ENCODE results near the gene C3orf80.
"Not testable (repeated sequence)": the region's sequence is repeated elsewhere in the genome, so short reads cannot be mapped to it uniquely, and the experiment has no call there.

C3orf80 gene

DNA sequence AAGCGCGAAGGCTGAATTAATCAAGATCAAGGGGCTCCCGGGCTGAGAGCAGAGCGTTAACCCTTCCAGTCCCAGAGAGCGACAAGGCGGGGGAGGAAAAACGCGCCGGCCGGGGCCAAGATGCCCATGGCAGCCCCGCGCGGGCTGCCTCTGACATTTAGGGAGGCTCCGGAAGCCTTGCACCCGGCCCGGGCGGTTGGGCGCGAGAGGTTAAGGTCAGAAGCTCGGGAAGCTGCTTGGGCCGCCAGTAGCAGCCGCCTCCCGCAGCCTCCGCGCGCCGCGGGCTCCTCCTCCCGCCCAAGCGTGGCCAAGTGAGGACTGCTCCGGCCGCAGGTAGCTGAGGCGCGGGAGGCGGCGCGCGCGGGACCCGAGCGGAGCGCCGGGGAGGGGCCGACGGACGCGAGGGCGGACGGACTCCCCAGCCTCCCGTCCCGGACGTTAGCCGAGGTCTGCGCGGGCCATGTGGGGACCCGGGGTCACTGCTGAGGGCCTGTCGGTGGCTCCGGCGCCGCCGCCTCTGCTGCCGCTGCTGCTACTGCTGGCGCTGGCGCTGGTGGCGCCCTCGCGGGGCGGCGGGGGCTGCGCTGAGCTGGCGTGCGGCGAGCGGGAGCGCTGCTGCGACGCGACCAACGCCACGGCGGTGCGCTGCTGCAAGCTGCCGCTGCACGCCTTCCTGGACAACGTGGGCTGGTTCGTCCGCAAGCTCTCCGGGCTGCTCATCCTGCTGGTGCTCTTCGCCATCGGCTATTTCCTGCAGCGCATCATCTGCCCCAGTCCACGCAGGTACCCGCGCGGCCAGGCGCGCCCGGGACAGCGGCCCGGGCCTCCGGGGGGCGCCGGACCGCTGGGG is at the start of gene C3orf80:
TSS of gene C3orf80 (plus strand) at position 247 of the 850 bp plus-strand sequence. CDS start at position 461, 214 bp downstream.
- Histone ChIP-seq H3K9me3 (ENCODE audit: low read depth, low read length) (no peaks in the 10 kb centered on the region), H3K27ac (no peak within 1 kb of the TSS), H3K4me3 (peak within 1 kb of the TSS; percentile 80), H3K9ac (ENCODE audit: insufficient read length) (no peak within 1 kb of the TSS), H3K36me3 (ENCODE audit: insufficient read depth, low read length) (no peaks in the 10 kb centered on the region)
- TF ChIP-seq EZH2 (IDR thresholded peaks at IDR 0.05) (no peak), FOXP2 (optimal IDR thresholded peaks at IDR 0.05; ENCODE audit: control extremely low read depth, extremely low read length, insufficient read depth) (no peak), POLR2AphosphoS5 (IDR thresholded peaks at IDR 0.05; ENCODE audit: borderline replicate concordance, low read depth, low read length) (no peak)
- no peak for DNase-seq (ENCODE audit: low read depth, low spot score)

DNA sequence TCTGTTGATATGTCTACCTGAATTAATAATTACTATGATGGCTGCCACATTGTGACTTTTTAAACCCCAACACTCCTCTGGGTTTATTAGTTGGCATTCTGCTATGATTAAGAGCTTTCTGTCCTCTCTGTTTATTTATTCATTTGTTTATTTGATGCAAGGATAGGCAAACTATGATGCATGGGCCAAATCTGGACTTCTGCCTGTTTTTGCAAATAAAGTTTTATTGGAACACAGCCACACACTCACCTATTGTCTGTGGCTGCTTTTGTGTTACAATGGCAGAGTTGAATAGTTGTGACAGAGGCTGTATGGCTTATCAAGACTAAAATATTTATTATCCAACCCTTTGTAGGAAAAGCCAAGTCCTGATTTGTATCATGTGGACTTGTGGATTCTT is 48.3 kb upstream of the C3orf80 start:
- Histone ChIP-seq H3K27ac (no peak overlapping the region), H3K4me3 (no peak overlapping the region), H3K36me3 (ENCODE audit: insufficient read depth, low read length) (no peaks in the 10 kb centered on the region), H3K9me3 (ENCODE audit: low read depth, low read length) (no peaks in the 10 kb centered on the region), H3K9ac (ENCODE audit: insufficient read length) (no peak overlapping the region)
- TF ChIP-seq EZH2 (IDR thresholded peaks at IDR 0.05) (no peak), POLR2AphosphoS5 (IDR thresholded peaks at IDR 0.05; ENCODE audit: borderline replicate concordance, low read depth, low read length) (no peak), FOXP2 (optimal IDR thresholded peaks at IDR 0.05; ENCODE audit: control extremely low read depth, extremely low read length, insufficient read depth) (no peak)
- no peak for DNase-seq (ENCODE audit: low read depth, low spot score)

DNA sequence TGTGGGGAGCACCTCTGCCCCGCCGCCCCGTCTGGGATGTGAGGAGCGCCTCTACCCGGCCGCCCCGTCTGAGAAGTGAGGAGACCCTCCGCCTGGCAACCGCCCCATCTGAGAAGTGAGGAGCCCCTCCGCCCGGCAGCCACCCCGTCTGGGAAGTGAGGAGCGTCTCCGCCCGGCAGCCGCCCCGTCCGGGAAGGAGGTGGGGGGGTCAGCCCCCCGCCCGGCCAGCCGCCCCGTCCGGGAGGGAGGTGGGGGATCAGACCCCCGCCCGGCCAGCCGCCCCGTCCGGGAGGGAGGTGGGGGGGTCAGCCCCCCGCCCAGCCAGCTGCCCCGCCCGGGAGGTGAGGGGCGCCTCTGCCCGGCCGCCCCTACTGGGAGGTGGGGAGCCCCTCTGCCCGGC is 46.6 kb upstream of the C3orf80 start:
- not testable (repeated sequence) for H3K27ac ChIP-seq, H3K4me3 ChIP-seq

DNA sequence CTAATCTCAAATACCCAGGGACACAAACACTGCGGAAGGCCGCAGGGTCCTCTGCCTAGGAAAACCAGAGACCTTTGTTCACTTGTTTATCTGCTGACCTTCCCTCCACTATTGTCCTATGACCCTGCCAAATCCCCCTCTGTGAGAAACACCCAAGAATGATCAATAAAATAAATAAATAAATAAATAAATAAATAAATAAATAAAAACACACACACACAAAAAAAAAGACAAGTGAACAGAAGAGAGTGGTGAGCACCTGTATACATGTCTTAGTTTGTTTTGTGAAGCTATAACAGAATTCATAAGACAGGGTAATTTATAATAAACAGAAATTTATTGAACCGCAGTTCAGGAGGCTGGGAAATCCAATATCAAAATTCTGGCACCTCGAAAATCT is 45.8 kb upstream of the C3orf80 start:
- H3K9me3 ChIP-seq (ENCODE audit: low read depth, low read length); H3K9ac ChIP-seq (ENCODE audit: insufficient read length); H3K4me3 ChIP-seq; DNase-seq (ENCODE audit: low read depth, low spot score); H3K36me3 ChIP-seq (ENCODE audit: insufficient read depth, low read length); H3K27ac ChIP-seq: not testable (repeated sequence)

More for the DNA sequence above, 46.6 kb upstream of the C3orf80 start:
- H3K9ac ChIP-seq (ENCODE audit: insufficient read length); H3K9me3 ChIP-seq (ENCODE audit: low read depth, low read length); H3K36me3 ChIP-seq (ENCODE audit: insufficient read depth, low read length); DNase-seq (ENCODE audit: low read depth, low spot score): not testable (repeated sequence)

DNA sequence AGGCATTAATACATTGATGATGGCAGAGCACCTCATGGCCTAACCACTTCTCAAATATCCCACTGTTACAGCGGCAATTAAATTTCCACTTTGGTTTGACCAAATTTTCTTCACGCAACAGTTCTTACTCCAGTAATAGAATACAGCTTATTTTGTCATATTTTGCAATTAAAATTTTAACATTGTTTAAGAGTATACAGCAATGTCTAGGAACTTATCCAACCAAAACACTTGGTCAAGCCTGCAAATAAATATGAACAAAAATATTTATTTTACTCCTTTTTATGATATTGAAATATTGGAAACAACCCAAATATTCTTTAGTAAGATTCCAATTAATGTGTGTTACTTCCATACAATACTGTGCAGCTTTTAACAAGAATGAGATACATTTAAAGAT is 45.3 kb upstream of the C3orf80 start:
- Histone ChIP-seq H3K9ac (ENCODE audit: insufficient read length) (no peak overlapping the region), H3K4me3 (peak overlapping the region; percentile 68; the same call in 1 of the 2 replicates), H3K27ac (0 out of 2 replicates have a peak overlapping the region, but pooled peaks have one; percentile 54), H3K9me3 (ENCODE audit: low read depth, low read length) (no peaks in the 10 kb centered on the region), H3K36me3 (ENCODE audit: insufficient read depth, low read length) (no peaks in the 10 kb centered on the region)
- DNase-seq (ENCODE audit: low read depth, low spot score) = no peak
- TF ChIP-seq FOXP2 (optimal IDR thresholded peaks at IDR 0.05; ENCODE audit: control extremely low read depth, extremely low read length, insufficient read depth) (no peak), POLR2AphosphoS5 (IDR thresholded peaks at IDR 0.05; ENCODE audit: borderline replicate concordance, low read depth, low read length) (no peak), EZH2 (IDR thresholded peaks at IDR 0.05) (no peak)

DNA sequence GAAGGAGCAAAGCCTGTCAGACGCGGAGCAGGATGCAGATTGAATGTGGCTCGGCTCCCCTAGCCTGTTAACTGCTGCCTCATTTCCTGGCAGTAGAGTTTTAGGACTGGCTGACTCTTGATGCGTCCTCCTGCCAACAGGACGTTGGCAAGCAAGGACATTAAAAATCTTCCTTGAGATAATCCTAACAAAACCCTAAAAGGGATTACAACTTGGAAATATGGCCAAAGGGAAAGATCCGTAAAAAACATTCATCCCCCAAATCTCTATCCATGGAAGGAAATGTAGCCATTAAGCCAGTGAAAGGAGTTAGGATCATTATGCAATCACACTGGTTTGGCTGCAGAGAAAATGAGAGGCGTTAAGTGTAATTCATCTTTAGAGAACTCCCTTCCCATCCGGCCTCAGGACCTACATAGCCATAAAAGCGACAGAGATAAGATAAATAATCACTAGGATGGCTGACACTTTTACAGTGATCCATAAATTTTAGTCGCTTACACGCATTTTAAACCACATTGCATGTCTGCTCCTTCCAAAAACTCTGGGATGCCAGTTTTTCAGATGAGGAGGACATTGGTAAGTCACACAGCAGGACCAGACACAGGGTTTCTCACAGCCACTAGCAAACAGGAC is 44.5 kb upstream of the C3orf80 start:
- no peak overlapping the region for H3K9ac ChIP-seq (ENCODE audit: insufficient read length)
- peak overlapping the region; percentile 54; the same call in 1 of the 2 replicates for H3K27ac ChIP-seq
- no peaks in the 10 kb centered on the region for H3K36me3 ChIP-seq (ENCODE audit: insufficient read depth, low read length)
- peak; percentile 69 for DNase-seq (ENCODE audit: low read depth, low spot score)
- peak overlapping the region; percentile 68 for H3K4me3 ChIP-seq
- no peaks in the 10 kb centered on the region for H3K9me3 ChIP-seq (ENCODE audit: low read depth, low read length)
- TF ChIP-seq EZH2 (IDR thresholded peaks at IDR 0.05) = no peak
- no peak for TF ChIP-seq FOXP2 (optimal IDR thresholded peaks at IDR 0.05; ENCODE audit: control extremely low read depth, extremely low read length, insufficient read depth)
- TF ChIP-seq POLR2AphosphoS5 (IDR thresholded peaks at IDR 0.05; ENCODE audit: borderline replicate concordance, low read depth, low read length) = no peak

DNA sequence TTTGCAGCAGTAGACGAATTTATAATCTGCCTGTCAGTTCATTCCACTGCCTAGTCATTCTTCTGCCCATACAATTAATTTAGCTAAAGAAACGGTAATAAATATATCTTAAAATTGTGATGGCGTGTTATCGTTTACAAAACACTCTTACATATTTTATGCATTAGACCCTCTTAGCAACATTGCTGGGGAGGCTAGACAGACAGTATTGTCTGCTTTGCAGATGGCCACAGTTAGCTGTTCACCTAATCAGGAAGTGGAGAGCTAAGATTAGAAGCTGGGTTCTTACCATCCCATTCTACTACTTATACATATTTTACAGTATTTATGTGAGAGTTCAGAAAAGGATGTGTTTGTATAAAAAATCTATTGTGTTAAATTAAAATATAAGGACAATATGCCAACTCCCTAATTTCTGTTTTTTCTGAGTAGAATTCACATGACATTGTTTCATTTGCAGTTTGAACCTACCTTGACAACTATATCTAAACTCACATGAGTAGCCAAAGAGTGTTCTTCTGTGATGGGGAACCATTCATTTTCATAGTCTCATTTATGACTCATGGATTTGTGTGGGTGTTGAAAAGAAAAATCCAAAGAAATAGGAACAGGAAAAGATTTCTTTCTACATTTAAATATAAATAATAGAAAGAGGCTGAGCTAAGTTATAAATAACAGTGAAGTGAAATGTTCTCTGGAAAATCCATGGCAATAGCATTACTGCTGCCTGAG is 41.7 kb upstream of the C3orf80 start:
- H3K9me3 ChIP-seq (ENCODE audit: low read depth, low read length) = no peaks in the 10 kb centered on the region
- no peak overlapping the region for H3K9ac ChIP-seq (ENCODE audit: insufficient read length)
- no peaks in the 10 kb centered on the region for H3K36me3 ChIP-seq (ENCODE audit: insufficient read depth, low read length)
- no peak for DNase-seq (ENCODE audit: low read depth, low spot score)
- H3K27ac ChIP-seq = no peak overlapping the region
- H3K4me3 ChIP-seq = no peak overlapping the region
- TF ChIP-seq POLR2AphosphoS5 (IDR thresholded peaks at IDR 0.05; ENCODE audit: borderline replicate concordance, low read depth, low read length) (no peak), FOXP2 (optimal IDR thresholded peaks at IDR 0.05; ENCODE audit: control extremely low read depth, extremely low read length, insufficient read depth) (no peak), EZH2 (IDR thresholded peaks at IDR 0.05) (no peak)

DNA sequence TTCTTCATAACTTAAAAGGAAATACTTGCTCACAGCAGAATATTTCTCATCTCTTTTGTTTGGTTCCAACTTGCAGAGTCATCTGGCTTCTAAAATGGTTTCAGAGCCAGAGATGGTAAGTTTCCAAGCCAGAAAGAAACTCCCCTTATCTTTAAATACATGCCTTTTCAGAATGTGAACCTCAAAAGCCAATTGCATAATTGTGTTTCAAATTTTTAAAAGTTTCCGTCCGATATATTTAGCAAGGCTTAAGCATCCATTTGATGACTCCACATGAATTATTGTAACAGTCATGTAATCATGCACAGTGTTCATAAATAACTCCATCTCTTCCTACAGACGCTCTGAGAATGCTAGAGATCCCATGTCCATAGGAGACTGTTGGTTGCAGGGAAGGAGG is 40.6 kb upstream of the C3orf80 start:
- no peak overlapping the region for H3K27ac ChIP-seq
- no peaks in the 10 kb centered on the region for H3K36me3 ChIP-seq (ENCODE audit: insufficient read depth, low read length)
- no peak overlapping the region for H3K4me3 ChIP-seq
- TF ChIP-seq POLR2AphosphoS5 (IDR thresholded peaks at IDR 0.05; ENCODE audit: borderline replicate concordance, low read depth, low read length) (no peak), EZH2 (IDR thresholded peaks at IDR 0.05) (no peak), FOXP2 (optimal IDR thresholded peaks at IDR 0.05; ENCODE audit: control extremely low read depth, extremely low read length, insufficient read depth) (no peak)
- no peaks in the 10 kb centered on the region for H3K9me3 ChIP-seq (ENCODE audit: low read depth, low read length)
- no peak overlapping the region for H3K9ac ChIP-seq (ENCODE audit: insufficient read length)
- no peak for DNase-seq (ENCODE audit: low read depth, low spot score)

All from SK-N-MC (cell line).